ENCODE results near the gene CCL18. TPM values are rescaled to one million over a fixed set of nuclear protein-coding genes. Genes with fewer than 3 reads are reported as not detected.

CCL18 gene
- total and polyA plus RNA-seq, 10 of the 15 experiments (the other 5 are each of a cell fraction or from before 2014, with no cell fraction given), result 0.26 TPM; not detected in 9

DNA sequence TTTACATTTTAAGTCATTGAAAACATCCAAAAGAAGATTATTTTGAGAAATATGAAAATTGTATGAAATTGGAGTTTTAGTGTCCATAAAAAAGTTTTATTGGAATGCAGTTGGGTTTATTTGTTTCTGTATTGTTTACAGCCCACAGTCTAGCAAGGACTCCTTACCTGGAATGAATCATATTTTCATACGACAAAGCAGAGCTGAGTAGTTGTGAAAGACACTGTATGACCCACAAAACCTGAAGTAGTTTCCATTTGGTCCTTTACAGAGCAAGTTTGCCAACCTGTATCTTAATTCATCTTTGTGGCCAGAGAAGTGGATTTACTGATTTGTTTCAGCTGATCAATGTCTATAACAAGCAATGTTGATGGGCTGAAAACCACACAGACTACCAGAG lies 10.3 kb downstream of the CCL18 start:
- RAD21 ChIA-PET (ENCODE audit: unreplicated experiment), result interaction anchor here (0.6 to 6.0 kb wide), 15 partner anchors 14 to 105 kb away, joined by 3 to 98 read pairs (median 11); partner anchors contain the start of genes CCL16, CCL23, CCL3 and CCL4
- H3K36me3 ChIP-seq (ENCODE audit: control insufficient read depth in 2 of 2, insufficient read depth in 2 of 2, low read length in 1 of 2), result no peaks in the 10 kb centered on the region
- CTCF ChIA-PET, result interaction anchor here (0.9 to 14.1 kb wide), 18 partner anchors 8 to 412 kb away, joined by 3 to 392 read pairs (median 10); partner anchors contain the start of genes CCL15, CCL16, CCL3 and CCL4
- no TSS peak for BruUV-seq (replicated peaks)
- WGBS (ENCODE audit: insufficient coverage, insufficient replicate concordance, low lambda C conversion rate, missing lambda C conversion rate), result 0% methylated on average over 1 of the region's 1 CpG
- POLR2A ChIA-PET, result interaction anchor here (1.1 to 3.3 kb wide), 4 partner anchors 15 to 105 kb away, joined by 3 to 14 read pairs (median 4); partner anchors contain the start of gene CCL3
- no peaks in the 10 kb centered on the region for H3K27me3 ChIP-seq (replicated peaks in 1 of 2; ENCODE audit: control insufficient read depth in 2 of 2, insufficient read depth in 2 of 2, low read length in 1 of 2)
- no peaks in the 10 kb centered on the region; the same call in 2 of the 3 replicates for H3K9me3 ChIP-seq (replicated peaks; ENCODE audit: control insufficient read depth, insufficient read depth, low read length)
- H2AFZ ChIP-seq (ENCODE audit: control insufficient read depth, low read depth, low read length), result no peak overlapping the region
- peaks cover 11% of the 10 kb centered on the region for H3K4me1 ChIP-seq (ENCODE audit: control insufficient read depth, insufficient read depth, low read length)
- SMC1A ChIA-PET (ENCODE audit: uncharacterized antibody, unreplicated experiment), result interaction anchor here (0.7 to 15.8 kb wide), 21 partner anchors 8 to 411 kb away, joined by 3 to 341 read pairs (median 6); partner anchors contain the start of genes CCL16, CCL23, CCL3 and CCL4
- H3K4me3 ChIP-seq, result no peak overlapping the region
- H3K79me2 ChIP-seq (ENCODE audit: control insufficient read depth, insufficient read depth, low read length), result no peaks in the 10 kb centered on the region
- ATAC-seq (peak; percentile 86), FAIRE-seq (no peak), DNase-seq (ENCODE audit: low read depth, low spot score) (peak; percentile 43)
- H3K9ac ChIP-seq (ENCODE audit: control insufficient read depth, insufficient read depth, low read length), result no peak overlapping the region
- H3K27ac ChIP-seq (ENCODE audit: control insufficient read depth, insufficient read depth), result no peak overlapping the region
- in situ Hi-C loops (cut with MboI), result loop anchor here (5.0 kb wide), 1 partner anchor 102 kb away; no protein-coding TSS in a partner anchor
- intact Hi-C loops (cut with micrococcal nuclease; ENCODE audit: unreplicated experiment), result no loop called here
- no peak overlapping the region; the same call in 1 of the 2 replicates for H3K4me2 ChIP-seq (ENCODE audit: control insufficient read depth, insufficient read depth)
- H4K20me1 ChIP-seq (ENCODE audit: control insufficient read depth, insufficient read depth), result no peaks in the 10 kb centered on the region
- TF ChIP-seq NFIC (IDR thresholded peaks at IDR 0.05; ENCODE audit: low read depth, low read length), result 0 out of 2 replicates have a peak, but pooled peaks have one; percentile 23
- TF ChIP-seq RELA (IDR thresholded peaks at IDR 0.05; ENCODE audit: borderline replicate concordance, partially characterized antibody), result no peak
- TF ChIP-seq ASH2L (IDR thresholded peaks at IDR 0.05; ENCODE audit: borderline replicate concordance, low read depth), result no peak
- no peak for TF ChIP-seq BACH1 (IDR thresholded peaks at IDR 0.05; ENCODE audit: borderline replicate concordance)
- TF ChIP-seq, protein P1, sequence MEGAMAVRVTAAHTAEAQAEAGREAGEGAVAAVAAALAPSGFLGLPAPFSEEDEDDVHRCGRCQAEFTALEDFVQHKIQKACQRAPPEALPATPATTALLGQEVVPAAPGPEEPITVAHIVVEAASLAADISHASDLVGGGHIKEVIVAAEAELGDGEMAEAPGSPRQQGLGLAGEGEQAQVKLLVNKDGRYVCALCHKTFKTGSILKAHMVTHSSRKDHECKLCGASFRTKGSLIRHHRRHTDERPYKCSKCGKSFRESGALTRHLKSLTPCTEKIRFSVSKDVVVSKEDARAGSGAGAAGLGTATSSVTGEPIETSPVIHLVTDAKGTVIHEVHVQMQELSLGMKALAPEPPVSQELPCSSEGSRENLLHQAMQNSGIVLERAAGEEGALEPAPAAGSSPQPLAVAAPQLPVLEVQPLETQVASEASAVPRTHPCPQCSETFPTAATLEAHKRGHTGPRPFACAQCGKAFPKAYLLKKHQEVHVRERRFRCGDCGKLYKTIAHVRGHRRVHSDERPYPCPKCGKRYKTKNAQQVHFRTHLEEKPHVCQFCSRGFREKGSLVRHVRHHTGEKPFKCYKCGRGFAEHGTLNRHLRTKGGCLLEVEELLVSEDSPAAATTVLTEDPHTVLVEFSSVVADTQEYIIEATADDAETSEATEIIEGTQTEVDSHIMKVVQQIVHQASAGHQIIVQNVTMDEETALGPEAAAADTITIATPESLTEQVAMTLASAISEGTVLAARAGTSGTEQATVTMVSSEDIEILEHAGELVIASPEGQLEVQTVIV (IDR thresholded peaks at IDR 0.05; ENCODE audit: borderline replicate concordance, partially characterized antibody), result no peak
- TF ChIP-seq SIX5 (IDR thresholded peaks at IDR 0.05; ENCODE audit: low read depth, low read length, severe bottlenecking), result no peak
- TF ChIP-seq, protein P2, sequence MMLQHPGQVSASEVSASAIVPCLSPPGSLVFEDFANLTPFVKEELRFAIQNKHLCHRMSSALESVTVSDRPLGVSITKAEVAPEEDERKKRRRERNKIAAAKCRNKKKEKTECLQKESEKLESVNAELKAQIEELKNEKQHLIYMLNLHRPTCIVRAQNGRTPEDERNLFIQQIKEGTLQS (IDR thresholded peaks at IDR 0.05; ENCODE audit: borderline replicate concordance, extremely low read depth, low read depth, low read length), result no peak
- peak; percentile 64 for TF ChIP-seq RUNX3 (IDR thresholded peaks at IDR 0.05; ENCODE audit: low read length)
- TF ChIP-seq EP300 (IDR thresholded peaks at IDR 0.05; ENCODE audit: borderline replicate concordance in 1 of 2, control insufficient read depth in 1 of 2, low read depth in 2 of 2, low read length in 2 of 2), result peak in 1 of 2 experiments; percentile 33; a peak in 1 of 4 replicates
- TF ChIP-seq, protein P3, sequence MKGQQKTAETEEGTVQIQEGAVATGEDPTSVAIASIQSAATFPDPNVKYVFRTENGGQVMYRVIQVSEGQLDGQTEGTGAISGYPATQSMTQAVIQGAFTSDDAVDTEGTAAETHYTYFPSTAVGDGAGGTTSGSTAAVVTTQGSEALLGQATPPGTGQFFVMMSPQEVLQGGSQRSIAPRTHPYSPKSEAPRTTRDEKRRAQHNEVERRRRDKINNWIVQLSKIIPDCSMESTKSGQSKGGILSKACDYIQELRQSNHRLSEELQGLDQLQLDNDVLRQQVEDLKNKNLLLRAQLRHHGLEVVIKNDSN (IDR thresholded peaks at IDR 0.05; ENCODE audit: borderline replicate concordance, extremely low read length, insufficient read depth, low read depth, low read length), result no peak
- TF ChIP-seq HDAC6 (IDR thresholded peaks at IDR 0.05; ENCODE audit: unreplicated experiment), result no peak
- TF ChIP-seq MEF2B (IDR thresholded peaks at IDR 0.05; ENCODE audit: partially characterized antibody, poor library complexity, severe bottlenecking), result no peak
- TF ChIP-seq, protein P4, sequence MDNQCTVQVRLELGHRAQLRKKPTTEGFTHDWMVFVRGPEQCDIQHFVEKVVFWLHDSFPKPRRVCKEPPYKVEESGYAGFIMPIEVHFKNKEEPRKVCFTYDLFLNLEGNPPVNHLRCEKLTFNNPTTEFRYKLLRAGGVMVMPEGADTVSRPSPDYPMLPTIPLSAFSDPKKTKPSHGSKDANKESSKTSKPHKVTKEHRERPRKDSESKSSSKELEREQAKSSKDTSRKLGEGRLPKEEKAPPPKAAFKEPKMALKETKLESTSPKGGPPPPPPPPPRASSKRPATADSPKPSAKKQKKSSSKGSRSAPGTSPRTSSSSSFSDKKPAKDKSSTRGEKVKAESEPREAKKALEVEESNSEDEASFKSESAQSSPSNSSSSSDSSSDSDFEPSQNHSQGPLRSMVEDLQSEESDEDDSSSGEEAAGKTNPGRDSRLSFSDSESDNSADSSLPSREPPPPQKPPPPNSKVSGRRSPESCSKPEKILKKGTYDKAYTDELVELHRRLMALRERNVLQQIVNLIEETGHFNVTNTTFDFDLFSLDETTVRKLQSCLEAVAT (IDR thresholded peaks at IDR 0.05), result no peak
- peak; percentile 54; the same call in 1 of the 2 replicates for TF ChIP-seq JUNB (IDR thresholded peaks at IDR 0.05)
- no peak for TF ChIP-seq STAT1 (conservative IDR thresholded peaks at IDR 0.05)

All from GM12878 (cell line).